Measurements from ENCODE around the gene FAM219B.
A peak's percentile ranks its signal among the peaks of the same experiment; 100 is the strongest.
"Not testable (repeated sequence)": the region's sequence is repeated elsewhere in the genome, so short reads cannot be mapped to it uniquely, and the experiment has no call there.

FAM219B gene

GRCh38 chr15:74902295-74903075, 4.2 kb downstream of the FAM219B start:
- no peak for DNase-seq (ENCODE audit: low spot score)

- peak; percentile 38 for DNase-seq (ENCODE audit: low spot score)
These were observed 5.0 kb downstream of the FAM219B start for GRCh38 chr15:74901612-74902063.

- no peak for DNase-seq (ENCODE audit: low spot score)
These were observed 9.3 kb downstream of the FAM219B start for GRCh38 chr15:74897300-74897701.

- no peak for DNase-seq (ENCODE audit: low spot score)
These were observed 10.3 kb downstream of the FAM219B start for GRCh38 chr15:74896316-74896715.

- DNase-seq (ENCODE audit: low spot score), result no peak
These were observed 10.8 kb downstream of the FAM219B start for GRCh38 chr15:74895830-74896229.

- DNase-seq (ENCODE audit: low spot score), result not testable (repeated sequence)
These were observed 12.3 kb downstream of the FAM219B start for GRCh38 chr15:74894383-74894782.

GRCh38 chr15:74893627-74894026, 13.0 kb downstream of the FAM219B start:
- no peak for DNase-seq (ENCODE audit: low spot score)

GRCh38 chr15:74892931-74893330, 13.7 kb downstream of the FAM219B start:
- DNase-seq (ENCODE audit: low spot score), result no peak

GRCh38 chr15:74892313-74892712, 14.3 kb downstream of the FAM219B start:
- no peak for DNase-seq (ENCODE audit: low spot score)

- DNase-seq (ENCODE audit: low spot score), result no peak
These were observed 15.2 kb downstream of the FAM219B start for GRCh38 chr15:74891469-74891868.

- DNase-seq (ENCODE audit: low spot score), result no peak
These were observed 16.0 kb downstream of the FAM219B start for GRCh38 chr15:74890665-74890960.

- peak; percentile 90 for DNase-seq (ENCODE audit: low spot score)
These were observed 16.6 kb downstream of the FAM219B start, which contains the start of gene MPI for GRCh38 chr15:74889883-74890664. TSS of gene MPI (plus strand) at chr15:74890042. CDS start at chr15:74890074, 32 bp downstream.

GRCh38 chr15:74889390-74889882, 17.2 kb downstream of the FAM219B start:
- DNase-seq (ENCODE audit: low spot score), result peak; percentile 75

GRCh38 chr15:74888716-74889115, 17.9 kb downstream of the FAM219B start:
- DNase-seq (ENCODE audit: low spot score), result no peak

- DNase-seq (ENCODE audit: low spot score), result not testable (repeated sequence)
These were observed 19.0 kb downstream of the FAM219B start for GRCh38 chr15:74887537-74888193.

GRCh38 chr15:74885461-74885860, 21.2 kb downstream of the FAM219B start:
- DNase-seq (ENCODE audit: low spot score), result no peak

GRCh38 chr15:74884428-74885223, 22.0 kb downstream of the FAM219B start:
- no peak for DNase-seq (ENCODE audit: low spot score)

- DNase-seq (ENCODE audit: low spot score), result no peak
These were observed 24.1 kb downstream of the FAM219B start for GRCh38 chr15:74882528-74882927.

GRCh38 chr15:74878273-74878672, 28.4 kb downstream of the FAM219B start:
- no peak for DNase-seq (ENCODE audit: low spot score)

GRCh38 chr15:74873756-74874424, 32.8 kb downstream of the FAM219B start:
- DNase-seq (ENCODE audit: low spot score), result peak; percentile 43

All from Ammon's horn (tissue), 1 donor.